Loucy (cell line): Measurements from ENCODE around the gene SLTM.

Source experiments
- H2AFZ ChIP-seq: fragments of 200-600 bp; sonication (generic); 2 replicates; pipeline ENCODE4 v1.6.0; 2016; ENCODE audit warnings: antibody characterized with exemption, mild to moderate bottlenecking, low read length, moderate library complexity
- H3F3A ChIP-seq: fragments of 200-600 bp; 2 replicates; pipeline ENCODE4 v1.6.0; 2016; ENCODE audit warnings: antibody characterized with exemption, low read depth, mild to moderate bottlenecking
- H3K27me3 ChIP-seq: fragments of 200-600 bp; sonication (generic); 2 replicates; pipeline ENCODE4 v1.6.1; 2014; ENCODE audit warnings: low read length, mild to moderate bottlenecking; ENCODE audit not compliant: insufficient read depth, poor library complexity, severe bottlenecking
- H3K36me3 ChIP-seq: fragments of 200-600 bp; sonication (generic); 2 replicates; pipeline ENCODE4 v1.6.1; 2016; ENCODE audit warnings: low read length; ENCODE audit not compliant: insufficient read depth
- H3K4me1 ChIP-seq: fragments of 200-600 bp; sonication (generic); 2 replicates; pipeline ENCODE4 v1.5.1; 2014; ENCODE audit warnings: low read length, mild to moderate bottlenecking; ENCODE audit not compliant: insufficient read depth, poor library complexity, severe bottlenecking
- H3K4me2 ChIP-seq: fragments of 200-600 bp; sonication (generic); 2 replicates; pipeline ENCODE4 v1.6.0; 2014; ENCODE audit warnings: antibody characterized with exemption, low read length, low read depth, mild to moderate bottlenecking; ENCODE audit not compliant: poor library complexity, severe bottlenecking
- H3K4me3 ChIP-seq: fragments of 200-600 bp; sonication (generic); 2 replicates; pipeline ENCODE4 v1.5.1; 2014; ENCODE audit warnings: low read length, mild to moderate bottlenecking, mixed read lengths; ENCODE audit not compliant: poor library complexity, severe bottlenecking
- H3K79me2 ChIP-seq: fragments of 200-600 bp; sonication (generic); 2 replicates; pipeline ENCODE4 v1.6.1; 2014; ENCODE audit warnings: low read length; ENCODE audit not compliant: insufficient read depth
- H3K9ac ChIP-seq: fragments of 200-600 bp; sonication (generic); 2 replicates; pipeline ENCODE4 v1.6.0; 2014; ENCODE audit warnings: mild to moderate bottlenecking, low read depth, low read length, moderate library complexity; ENCODE audit not compliant: poor library complexity, severe bottlenecking
- H3K9me2 ChIP-seq: fragments of 200-600 bp; sonication (generic); replicated peaks from 2 replicates; pipeline ENCODE4 v1.6.1; 2016; ENCODE audit warnings: low read depth, low read length, mixed read lengths
- H3K9me3 ChIP-seq: fragments of 200-600 bp; sonication (generic); 2 replicates; pipeline ENCODE4 v1.6.1; 2014; ENCODE audit warnings: mild to moderate bottlenecking, antibody characterized with exemption, low read length, low read depth; ENCODE audit not compliant: insufficient read depth
- H4K20me1 ChIP-seq: fragments of 200-600 bp; sonication (generic); 2 replicates; pipeline ENCODE4 v1.6.0; 2014; ENCODE audit warnings: antibody characterized with exemption, low read length, mild to moderate bottlenecking; ENCODE audit not compliant: insufficient read depth, poor library complexity, severe bottlenecking
- CTCF ChIP-seq: fragments of 200-600 bp; sonication (generic); conservative IDR thresholded peaks from 2 replicates; pipeline ENCODE4 v1.5.1; 2014; ENCODE audit warnings: mild to moderate bottlenecking, antibody characterized with exemption, low read length
- EZH2phosphoT487 ChIP-seq: fragments of 200-600 bp; IDR thresholded peaks from 2 replicates; pipeline ENCODE4 v1.6.1; 2018; ENCODE audit warnings: antibody characterized with exemption, mild to moderate bottlenecking, moderate library complexity, borderline replicate concordance

Gene SLTM

DNA sequence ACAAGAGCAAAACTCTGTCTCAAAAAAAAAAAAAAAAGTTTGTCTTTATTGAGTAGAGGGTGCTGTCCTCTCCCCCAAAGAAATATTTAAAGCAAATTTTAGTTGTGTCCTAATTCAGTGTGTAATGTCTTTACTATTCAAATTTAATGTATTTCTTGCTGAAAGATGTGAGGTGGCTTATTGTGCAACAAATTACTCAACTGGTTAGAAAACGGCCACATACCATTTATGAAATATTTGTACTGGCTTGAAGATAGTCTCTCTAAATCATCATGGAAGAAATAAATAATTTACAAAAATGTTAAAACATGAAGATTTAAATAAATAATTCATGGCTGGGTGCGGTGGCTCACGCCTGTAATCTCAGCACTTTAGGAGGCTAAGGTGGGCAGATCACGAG, 63.0 kb downstream of the SLTM start:
- Histone ChIP-seq H3K27me3 (no peaks in the 10 kb centered on the region), H3K36me3 (no peaks in the 10 kb centered on the region), H3K9me2 (no peaks in the 10 kb centered on the region), H3K79me2 (no peaks in the 10 kb centered on the region), H4K20me1 (no peaks in the 10 kb centered on the region), H3K4me1 (no peaks in the 10 kb centered on the region), H3K9me3 (no peaks in the 10 kb centered on the region), H2AFZ (no peak overlapping the region), H3K4me3 (no peak overlapping the region), H3F3A (no peaks in the 10 kb centered on the region), H3K9ac (no peak overlapping the region), H3K4me2 (no peak overlapping the region)
- TF ChIP-seq EZH2phosphoT487 (no peak), CTCF (no peak)

DNA sequence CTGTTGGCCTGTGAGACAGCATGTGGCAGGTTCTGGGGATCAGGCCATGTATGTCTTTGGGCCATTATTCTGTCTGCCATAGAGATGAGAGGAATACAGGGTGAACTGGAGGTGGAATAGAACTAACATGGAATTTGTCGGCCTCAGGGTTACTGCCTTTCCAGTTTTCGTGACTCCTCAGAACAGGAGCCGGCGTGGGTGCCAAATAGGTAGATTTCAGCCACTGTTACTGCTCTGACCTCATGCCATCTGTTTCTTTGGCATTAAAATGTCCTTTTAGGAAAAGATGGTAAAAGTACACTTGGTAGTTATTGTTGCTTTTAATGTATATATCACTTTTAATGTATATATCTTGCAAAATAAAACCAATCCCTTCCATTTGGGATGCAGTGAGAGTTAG, 65.6 kb downstream of the SLTM start:
- H3K79me2 ChIP-seq = no peaks in the 10 kb centered on the region
- TF ChIP-seq EZH2phosphoT487 (no peak), CTCF (no peak)
- no peak overlapping the region for H3K9ac ChIP-seq
- no peaks in the 10 kb centered on the region for H3K9me2 ChIP-seq
- no peaks in the 10 kb centered on the region for H3K9me3 ChIP-seq
- no peak overlapping the region for H3K4me2 ChIP-seq
- no peaks in the 10 kb centered on the region for H3K27me3 ChIP-seq
- no peak overlapping the region for H2AFZ ChIP-seq
- H3K4me1 ChIP-seq = no peaks in the 10 kb centered on the region
- no peaks in the 10 kb centered on the region for H3F3A ChIP-seq
- no peaks in the 10 kb centered on the region for H3K36me3 ChIP-seq
- no peaks in the 10 kb centered on the region for H4K20me1 ChIP-seq
- H3K4me3 ChIP-seq = no peak overlapping the region

DNA sequence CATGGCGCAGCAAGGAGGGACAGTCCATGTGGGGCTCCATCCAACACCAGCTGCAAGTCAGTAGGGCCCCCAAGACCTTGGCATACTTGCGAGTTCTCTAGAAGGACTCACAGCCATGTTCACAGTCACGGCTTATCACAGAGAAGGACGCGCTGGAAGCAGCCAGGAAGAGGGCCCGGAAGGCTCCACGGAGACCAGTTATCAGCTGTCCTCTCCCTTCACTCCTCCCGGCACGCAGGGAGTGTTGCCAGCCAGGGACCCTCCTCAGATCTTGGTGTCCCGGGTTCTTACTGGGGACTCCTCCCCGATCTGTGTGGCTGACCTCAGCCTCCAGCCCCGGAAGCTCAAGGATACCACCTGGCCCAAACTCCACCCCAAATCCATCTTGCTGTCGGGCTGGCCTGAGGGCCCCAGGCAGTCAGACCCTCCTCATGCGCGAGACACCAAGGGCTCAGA, 68.0 kb downstream of the SLTM start:
- Histone ChIP-seq H3K9me2 (no peaks in the 10 kb centered on the region), H3K4me2 (no peak overlapping the region), H3K4me3 (no peak overlapping the region), H3K36me3 (no peaks in the 10 kb centered on the region), H3F3A (no peaks in the 10 kb centered on the region), H3K79me2 (no peaks in the 10 kb centered on the region), H3K9me3 (no peaks in the 10 kb centered on the region), H3K4me1 (no peaks in the 10 kb centered on the region), H2AFZ (no peak overlapping the region), H4K20me1 (no peaks in the 10 kb centered on the region), H3K9ac (no peak overlapping the region), H3K27me3 (no peaks in the 10 kb centered on the region)
- no peak for TF ChIP-seq EZH2phosphoT487
